SH-SY5Y (cell line): ENCODE results near the gene KDM4B.

ENCODE experiments used
- GATA2 ChIP-seq: IDR thresholded peaks from 2 replicates; pipeline ENCODE4 v1.6.1; 2011; ENCODE audit warnings: mild to moderate bottlenecking, low read depth, low read length
- GATA3 ChIP-seq: IDR thresholded peaks from 2 replicates; pipeline ENCODE4 v1.6.1; 2011; ENCODE audit warnings: low read depth, mild to moderate bottlenecking, low read length, moderate library complexity

KDM4B gene

GRCh38 chr19:4962085-4962619 lies 6.8 kb upstream of the KDM4B start:
- TF ChIP-seq GATA3 (no peak), GATA2 (no peak)

GRCh38 chr19:4965061-4965460 lies 3.9 kb upstream of the KDM4B start:
- TF ChIP-seq GATA3 (no peak), GATA2 (no peak)

GRCh38 chr19:4966591-4966990 lies 2.3 kb upstream of the KDM4B start:
- TF ChIP-seq GATA3 (no peak), GATA2 (no peak)

GRCh38 chr19:4967738-4968461 lies 1.0 kb upstream of the KDM4B start:
- TF ChIP-seq GATA3 (no peak), GATA2 (no peak)

- TF ChIP-seq GATA2 = no peak
- no peak for TF ChIP-seq GATA3
These were observed 419 bp downstream of the KDM4B start for GRCh38 chr19:4969292-4969771.

GRCh38 chr19:4969772-4970531 lies 1.0 kb downstream of the KDM4B start:
- TF ChIP-seq GATA2 = no peak
- no peak for TF ChIP-seq GATA3

GRCh38 chr19:4970558-4971423 lies 1.9 kb downstream of the KDM4B start:
- TF ChIP-seq GATA3 (no peak), GATA2 (no peak)

- TF ChIP-seq GATA2 = no peak
- TF ChIP-seq GATA3 = no peak
These were observed 2.5 kb downstream of the KDM4B start for GRCh38 chr19:4971424-4971793.

GRCh38 chr19:4971816-4972495 lies 3.0 kb downstream of the KDM4B start:
- TF ChIP-seq GATA3 (no peak), GATA2 (no peak)

- TF ChIP-seq GATA2 (no peak), GATA3 (no peak)
These were observed 3.8 kb downstream of the KDM4B start for GRCh38 chr19:4972509-4973230.

GRCh38 chr19:4974880-4975469 lies 6.1 kb downstream of the KDM4B start:
- TF ChIP-seq GATA2 = no peak
- TF ChIP-seq GATA3 = no peak
